RPMI7951 (cell line): ENCODE results near the gene DAP3. TPM values are rescaled to one million over a fixed set of nuclear protein-coding genes. Genes with fewer than 3 reads are reported as not detected.
"Not testable (repeated sequence)": the region's sequence is repeated elsewhere in the genome, so short reads cannot be mapped to it uniquely, and the experiment has no call there.

Experiments
- DNase-seq: peaks from one replicate; pipeline ENCODE4 v3.0.0-alpha.2; 2012; ENCODE audit warnings: low read depth
- total RNA-seq: library from RNA; depleted of rRNA; stranded (reverse); fragments of >200 nt; shearing (Covaris generic); gene quantifications from 2 replicates; pipeline ENCODE4 v1.2.3, GENCODE V29; 2014; rRNA removed

The DAP3 gene
- 101 and 113 TPM in 2 replicates for total RNA-seq

- not testable (repeated sequence) for DNase-seq
Observed at GRCh38 chr1:155689081-155689607, at the start of gene DAP3. DAP3 (plus strand) TSS chr1:155689091; CDS start chr1:155709780, 20,689 bp downstream.

GRCh38 chr1:155640367-155640766 is 48.5 kb upstream of the DAP3 start:
- DNase-seq, result no peak

GRCh38 chr1:155642559-155643180 is 46.2 kb upstream of the DAP3 start:
- DNase-seq, result not testable (repeated sequence)

- DNase-seq, result no peak
Observed at GRCh38 chr1:155643230-155643629, 45.7 kb upstream of the DAP3 start.

- peak; percentile 57 for DNase-seq
Observed at GRCh38 chr1:155645034-155645598, 43.8 kb upstream of the DAP3 start.

- peak; percentile 67 for DNase-seq
Observed at GRCh38 chr1:155645648-155646047, 43.2 kb upstream of the DAP3 start.

GRCh38 chr1:155646307-155646706 is 42.6 kb upstream of the DAP3 start:
- DNase-seq, result peak; percentile 60

- peak; percentile 88 for DNase-seq
Observed at GRCh38 chr1:155648207-155649147, 40.4 kb upstream of the DAP3 start.

GRCh38 chr1:155649676-155650075 is 39.2 kb upstream of the DAP3 start:
- no peak for DNase-seq

GRCh38 chr1:155650231-155650757 is 38.6 kb upstream of the DAP3 start:
- DNase-seq, result no peak

- no peak for DNase-seq
Observed at GRCh38 chr1:155651861-155652661, 36.8 kb upstream of the DAP3 start.

GRCh38 chr1:155652951-155653350 is 35.9 kb upstream of the DAP3 start:
- no peak for DNase-seq

- no peak for DNase-seq
Observed at GRCh38 chr1:155657463-155657862, 31.4 kb upstream of the DAP3 start.

GRCh38 chr1:155661239-155661638 is 27.7 kb upstream of the DAP3 start:
- DNase-seq, result not testable (repeated sequence)

- no peak for DNase-seq
Observed at GRCh38 chr1:155669233-155670162, 19.4 kb upstream of the DAP3 start.

- no peak for DNase-seq
Observed at GRCh38 chr1:155671750-155672149, 17.1 kb upstream of the DAP3 start.

GRCh38 chr1:155673003-155673402 is 15.9 kb upstream of the DAP3 start:
- no peak for DNase-seq

GRCh38 chr1:155678027-155678426 is 10.9 kb upstream of the DAP3 start:
- DNase-seq, result no peak

- DNase-seq, result not testable (repeated sequence)
Observed at GRCh38 chr1:155678992-155679391, 9.9 kb upstream of the DAP3 start.

GRCh38 chr1:155680531-155680930 is 8.4 kb upstream of the DAP3 start:
- no peak for DNase-seq
